Measurements from ENCODE around the gene NIN. TPM values are rescaled to one million over a fixed set of nuclear protein-coding genes. Genes with fewer than 3 reads are reported as not detected.

Gene NIN
- total RNA-seq: 30.1 and 34.6 TPM in 2 replicates

GRCh38 chr14:50830932-50831725, at the start of gene NIN:
TSS of gene NIN (minus strand) at chr14:50831162. CDS start at chr14:50822056, 9,106 bp downstream.

GRCh38 chr14:50871914-50872732, 41.2 kb upstream of the NIN start, which contains the start of gene ABHD12B:
TSS of gene ABHD12B (plus strand) at chr14:50872053. CDS start at chr14:50872175, 122 bp downstream.

Small RNA genes within 50 kb of the gene (small RNA-seq; reads per million reads assigned to genes)
- gene RF00593: not detected

Other genes with a start within 250 kb of the NIN start
- 26.4 and 37.6 TPM in 2 replicates for gene SAV1, start 162.9 kb downstream of the NIN start, total RNA-seq
- gene ABHD12B, start 40.9 kb upstream of the NIN start, total RNA-seq: not detected in 2 replicates
- gene PYGL, start 113.3 kb upstream of the NIN start, total RNA-seq: 143 and 152 TPM in 2 replicates

Data from hair follicle dermal papilla cell (primary cell).